Stimulated activated CD4-positive, alpha-beta T cell treated with anti-CD3 and anti-CD28 coated beads, Interleukin-15, amount 100 ng/mL, for 24 hours (primary cell): ENCODE measurements around the gene LIG4.

Experiments used
- DNase-seq: peaks from one replicate; pipeline ENCODE4 v3.0.0-alpha.2; 2020

The LIG4 gene

DNA sequence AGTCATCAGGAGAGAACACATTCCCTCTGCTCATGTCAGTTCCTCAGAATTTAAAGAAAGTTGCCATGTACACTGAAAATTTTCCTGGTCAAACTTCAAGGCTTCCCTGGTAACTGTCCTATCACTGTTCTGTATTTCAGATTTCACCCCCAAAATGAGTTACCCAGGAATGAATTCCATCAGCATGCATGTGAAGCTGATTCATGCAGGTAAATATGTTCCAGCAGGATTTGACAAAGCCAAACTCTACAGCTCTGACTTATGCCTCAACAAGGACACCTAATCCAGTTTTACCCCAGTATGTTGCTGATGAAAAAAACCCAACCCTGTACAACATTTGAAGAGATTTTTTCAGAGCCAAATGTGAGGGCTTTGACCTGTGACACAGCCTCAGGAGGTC, 21.5 kb downstream of the LIG4 start:
- no peak for DNase-seq

DNA sequence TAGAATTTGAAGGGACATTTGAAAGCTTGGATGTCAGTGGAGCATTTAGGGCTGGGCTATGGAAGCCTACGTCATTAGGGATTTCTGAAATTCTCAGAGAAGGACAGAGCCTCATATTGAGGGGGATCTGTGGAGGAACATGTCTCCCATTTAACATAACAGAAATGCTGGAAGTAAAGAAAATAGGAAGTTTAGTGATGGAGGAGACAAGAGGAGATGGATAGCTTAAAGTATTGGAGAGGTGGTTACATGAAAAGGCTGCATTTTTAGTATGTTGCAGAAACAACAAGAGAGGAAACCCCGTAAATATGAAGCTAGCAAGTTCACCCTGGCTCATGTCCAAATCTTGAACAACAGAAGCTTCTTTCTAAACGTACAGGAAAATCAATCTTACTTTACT, 24.4 kb downstream of the LIG4 start:
- no peak for DNase-seq

DNA sequence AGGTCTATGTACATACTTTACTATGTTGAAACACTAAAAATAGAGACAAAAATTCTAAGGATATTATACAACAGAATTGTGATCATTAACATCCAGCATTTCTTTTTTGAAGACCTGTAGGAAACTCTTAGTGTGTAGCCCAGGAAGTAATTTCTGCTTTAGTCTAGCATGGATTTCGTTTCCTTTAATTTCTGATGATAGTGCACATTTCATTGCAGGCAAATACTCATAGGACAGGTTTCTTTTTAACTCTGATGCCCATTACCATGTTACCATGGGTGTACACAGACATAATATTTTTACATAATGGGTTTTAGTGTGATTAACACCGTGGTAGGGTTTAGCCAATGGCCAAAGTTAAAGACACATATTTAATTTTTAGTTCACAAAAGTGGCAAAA, 27.1 kb downstream of the LIG4 start:
- DNase-seq, result no peak

DNA sequence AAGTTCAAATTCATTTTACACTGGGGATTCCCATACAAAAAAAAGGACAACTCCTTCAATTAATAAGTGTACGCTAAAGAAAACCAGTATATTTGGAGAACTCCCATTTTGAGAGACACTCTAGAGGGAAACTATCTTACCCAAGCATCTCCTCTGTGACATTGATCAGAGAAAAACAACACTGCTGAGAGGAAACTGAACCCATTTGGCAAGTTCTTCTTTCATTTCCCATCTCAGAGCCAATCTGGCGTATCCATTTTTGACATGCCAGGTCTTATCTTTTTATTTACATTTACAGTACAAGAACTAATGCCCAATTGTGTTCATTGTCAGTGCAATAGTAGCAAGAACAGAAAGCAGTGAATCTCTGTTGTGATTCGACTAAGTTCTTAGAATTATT, 30.1 kb downstream of the LIG4 start:
- DNase-seq, result no peak

DNA sequence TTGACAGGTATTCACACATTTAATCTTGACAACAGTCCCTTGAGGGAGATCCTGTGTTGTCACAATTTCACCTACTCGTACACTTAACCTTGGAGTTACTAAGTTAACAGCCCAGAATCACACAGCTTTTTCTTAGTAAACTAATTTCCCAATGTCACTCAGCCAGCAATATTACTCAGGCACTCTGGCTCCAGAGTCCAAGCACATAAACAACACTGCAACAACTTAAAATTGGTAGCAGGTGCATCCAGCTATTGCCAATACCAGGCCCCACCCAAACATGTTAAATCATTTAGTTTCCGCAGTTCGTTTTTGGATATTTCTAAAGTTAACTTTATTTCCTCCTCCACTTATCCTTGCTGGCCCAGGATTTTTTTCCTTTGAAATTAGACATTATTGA, 32.7 kb downstream of the LIG4 start:
- no peak for DNase-seq

DNA sequence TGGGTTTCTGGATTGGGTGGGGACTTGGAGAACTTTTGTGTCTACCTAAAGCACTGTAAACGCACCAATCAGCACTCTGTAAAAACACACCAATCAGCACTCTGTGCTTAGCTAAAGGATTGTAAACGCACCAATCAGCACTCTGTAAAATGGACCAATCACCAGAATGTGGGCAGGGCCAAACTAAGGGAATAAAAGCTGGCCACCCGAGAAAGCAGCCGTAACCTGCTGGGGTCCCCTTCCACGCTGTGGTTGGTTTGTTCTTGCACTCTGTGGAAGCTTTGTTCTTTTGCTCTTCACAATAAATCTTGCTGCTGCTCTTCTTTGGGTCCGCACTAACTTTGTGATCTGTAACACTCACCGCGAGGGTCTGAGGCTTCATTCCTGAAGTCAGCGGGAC, 37.3 kb downstream of the LIG4 start:
- DNase-seq, result no peak

DNA sequence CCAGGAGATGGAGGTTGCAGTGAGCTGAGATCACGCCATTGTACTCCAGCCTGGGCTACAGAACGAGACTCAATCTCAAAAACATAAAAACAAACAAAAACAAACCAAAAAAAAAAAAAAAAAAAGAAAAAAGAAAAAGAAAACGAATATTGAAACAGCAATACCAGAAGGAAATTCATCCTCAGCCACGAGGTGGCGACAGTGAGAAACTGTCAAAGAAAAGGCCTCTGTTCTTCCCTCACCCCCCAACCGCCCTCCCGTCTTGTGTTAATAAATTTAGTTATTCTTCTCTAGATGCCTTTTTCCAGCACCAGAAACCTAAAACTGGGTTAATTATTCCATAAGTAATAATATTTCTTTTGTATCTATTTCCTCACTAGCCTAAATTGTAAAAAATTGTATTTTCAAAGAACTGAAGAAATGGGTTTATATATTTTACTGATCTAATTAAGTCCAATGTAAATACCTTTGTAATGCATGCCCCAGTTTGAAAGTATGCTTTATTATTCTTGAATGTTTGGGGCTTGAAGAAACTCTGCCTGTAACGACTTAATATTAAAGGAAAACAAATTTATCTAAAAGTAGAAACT, 38.6 kb downstream of the LIG4 start:
- peak; percentile 73 for DNase-seq

DNA sequence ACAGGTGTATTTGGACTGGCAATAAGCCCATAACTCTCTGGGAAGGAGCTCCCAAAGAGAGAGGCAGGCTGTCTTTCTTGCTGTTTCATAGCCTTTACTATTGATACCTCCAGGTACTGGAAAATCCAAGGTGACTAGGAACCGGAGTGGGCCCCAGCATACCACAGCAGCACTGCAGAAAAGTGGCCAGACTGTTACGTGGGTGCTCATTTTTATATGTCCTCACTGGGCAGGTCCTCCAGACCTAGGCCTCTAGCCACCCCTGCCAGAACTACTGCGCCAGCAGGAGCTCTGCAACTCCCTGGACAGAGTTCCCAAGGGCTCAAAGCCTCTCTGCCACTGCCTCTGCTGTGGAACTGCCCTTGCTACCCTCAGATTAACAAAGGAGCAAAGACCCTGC, 46.4 kb downstream of the LIG4 start:
- DNase-seq, result no peak

DNA sequence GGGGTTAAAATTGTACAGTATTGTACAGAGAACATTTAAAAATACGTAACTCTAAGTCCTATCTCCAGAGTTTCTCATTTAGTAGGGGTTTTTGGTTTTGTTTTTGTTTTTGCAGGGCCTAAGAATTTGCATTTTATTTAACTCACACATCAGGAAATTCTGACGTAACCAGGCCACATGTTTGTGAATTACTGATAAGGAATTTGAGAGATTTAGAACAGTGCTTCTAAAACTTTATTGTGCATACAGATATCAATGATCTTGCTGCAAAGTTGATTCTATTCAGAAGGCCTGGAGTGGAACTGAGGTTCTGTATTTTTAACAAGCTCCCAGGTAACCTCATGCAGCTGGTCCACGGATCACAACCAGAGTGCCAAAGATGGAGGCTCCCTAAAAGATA, 49.3 kb downstream of the LIG4 start:
- DNase-seq, result no peak

DNA sequence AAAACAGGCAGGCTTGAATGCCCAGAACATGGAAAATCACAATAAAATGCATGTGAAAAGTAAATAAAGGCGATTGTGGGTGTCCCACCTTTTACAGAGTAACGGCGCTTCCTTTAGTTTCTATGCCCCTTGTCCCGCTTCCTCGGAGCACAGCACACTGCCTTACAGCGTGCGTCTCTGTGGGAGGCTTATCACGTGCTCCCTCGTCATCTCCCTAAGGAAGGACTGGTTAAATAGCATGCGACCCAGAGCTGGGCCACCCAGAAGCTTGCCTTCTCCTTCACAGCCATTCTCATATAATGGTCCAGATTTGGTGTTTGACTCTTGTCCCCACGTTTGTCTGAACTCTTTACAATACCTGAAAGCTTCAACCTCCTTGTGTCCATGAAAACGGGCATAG, 56.6 kb downstream of the LIG4 start:
- DNase-seq, result no peak
